ENCODE results near the gene GXYLT1. TPM values are rescaled to one million over a fixed set of nuclear protein-coding genes. Genes with fewer than 3 reads are reported as not detected.

The GXYLT1 gene
- total and polyA plus RNA-seq, 9 of the 15 experiments (the other 6 are each of a cell fraction or from before 2014, with no cell fraction given), result 1.4 to 9.3 (median 5.5) TPM

DNA sequence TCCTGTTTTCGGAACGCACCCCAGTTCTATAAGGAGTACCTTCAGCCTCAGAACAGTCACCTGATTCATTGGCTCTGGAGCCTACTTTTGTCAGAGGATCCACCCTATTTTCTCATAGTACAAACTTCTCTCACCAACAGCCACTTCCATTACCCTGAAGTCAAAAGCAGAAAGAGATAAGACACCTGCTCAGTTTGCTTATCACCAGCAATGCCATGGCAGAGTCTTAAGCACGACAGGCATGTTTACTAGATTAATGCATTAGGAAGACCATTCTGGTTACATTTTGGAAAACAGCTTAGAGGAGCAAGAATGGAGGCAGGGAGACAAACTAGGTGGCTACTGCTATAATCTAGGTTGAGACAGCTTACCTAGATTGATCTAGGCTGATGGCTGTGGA is 67.7 kb downstream of the GXYLT1 start (continued):
- TF ChIP-seq HNRNPL (IDR thresholded peaks at IDR 0.05; ENCODE audit: low read depth, low read length) (no peak), ZNF644 (tag; IDR thresholded peaks at IDR 0.05; ENCODE audit: low read depth) (no peak), RBM17 (IDR thresholded peaks at IDR 0.05; ENCODE audit: borderline replicate concordance, low read depth, low read length) (no peak), MTF1 (CRISPR knock-in tag; IDR thresholded peaks at IDR 0.05; ENCODE audit: borderline replicate concordance) (no peak), YBX1 (IDR thresholded peaks at IDR 0.05) (no peak), CXXC5 (CRISPR knock-in tag; IDR thresholded peaks at IDR 0.05) (peak; percentile 61), JUN (IDR thresholded peaks at IDR 0.05; ENCODE audit: borderline replicate concordance, low read depth, low read length) (no peak), JUN (CRISPR knock-in tag; IDR thresholded peaks at IDR 0.05; ENCODE audit: borderline replicate concordance) (no peak), ZNF316 (IDR thresholded peaks at IDR 0.05) (no peak), POLR2AphosphoS2 (IDR thresholded peaks at IDR 0.05; ENCODE audit: low read length) (no peak), HSF4 (CRISPR knock-in tag; IDR thresholded peaks at IDR 0.05; ENCODE audit: borderline replicate concordance) (no peak), ELF4 (CRISPR knock-in tag; IDR thresholded peaks at IDR 0.05) (0 out of 2 replicates have a peak, but pooled peaks have one; percentile 51)
- TF ChIP-seq, protein P1, sequence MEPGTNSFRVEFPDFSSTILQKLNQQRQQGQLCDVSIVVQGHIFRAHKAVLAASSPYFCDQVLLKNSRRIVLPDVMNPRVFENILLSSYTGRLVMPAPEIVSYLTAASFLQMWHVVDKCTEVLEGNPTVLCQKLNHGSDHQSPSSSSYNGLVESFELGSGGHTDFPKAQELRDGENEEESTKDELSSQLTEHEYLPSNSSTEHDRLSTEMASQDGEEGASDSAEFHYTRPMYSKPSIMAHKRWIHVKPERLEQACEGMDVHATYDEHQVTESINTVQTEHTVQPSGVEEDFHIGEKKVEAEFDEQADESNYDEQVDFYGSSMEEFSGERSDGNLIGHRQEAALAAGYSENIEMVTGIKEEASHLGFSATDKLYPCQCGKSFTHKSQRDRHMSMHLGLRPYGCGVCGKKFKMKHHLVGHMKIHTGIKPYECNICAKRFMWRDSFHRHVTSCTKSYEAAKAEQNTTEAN (CRISPR knock-in tag; IDR thresholded peaks at IDR 0.05), result no peak
- TF ChIP-seq, protein P2, sequence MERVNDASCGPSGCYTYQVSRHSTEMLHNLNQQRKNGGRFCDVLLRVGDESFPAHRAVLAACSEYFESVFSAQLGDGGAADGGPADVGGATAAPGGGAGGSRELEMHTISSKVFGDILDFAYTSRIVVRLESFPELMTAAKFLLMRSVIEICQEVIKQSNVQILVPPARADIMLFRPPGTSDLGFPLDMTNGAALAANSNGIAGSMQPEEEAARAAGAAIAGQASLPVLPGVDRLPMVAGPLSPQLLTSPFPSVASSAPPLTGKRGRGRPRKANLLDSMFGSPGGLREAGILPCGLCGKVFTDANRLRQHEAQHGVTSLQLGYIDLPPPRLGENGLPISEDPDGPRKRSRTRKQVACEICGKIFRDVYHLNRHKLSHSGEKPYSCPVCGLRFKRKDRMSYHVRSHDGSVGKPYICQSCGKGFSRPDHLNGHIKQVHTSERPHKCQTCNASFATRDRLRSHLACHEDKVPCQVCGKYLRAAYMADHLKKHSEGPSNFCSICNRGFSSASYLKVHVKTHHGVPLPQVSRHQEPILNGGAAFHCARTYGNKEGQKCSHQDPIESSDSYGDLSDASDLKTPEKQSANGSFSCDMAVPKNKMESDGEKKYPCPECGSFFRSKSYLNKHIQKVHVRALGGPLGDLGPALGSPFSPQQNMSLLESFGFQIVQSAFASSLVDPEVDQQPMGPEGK (CRISPR knock-in tag; IDR thresholded peaks at IDR 0.05; ENCODE audit: borderline replicate concordance), result no peak
- TF ChIP-seq, protein P3, sequence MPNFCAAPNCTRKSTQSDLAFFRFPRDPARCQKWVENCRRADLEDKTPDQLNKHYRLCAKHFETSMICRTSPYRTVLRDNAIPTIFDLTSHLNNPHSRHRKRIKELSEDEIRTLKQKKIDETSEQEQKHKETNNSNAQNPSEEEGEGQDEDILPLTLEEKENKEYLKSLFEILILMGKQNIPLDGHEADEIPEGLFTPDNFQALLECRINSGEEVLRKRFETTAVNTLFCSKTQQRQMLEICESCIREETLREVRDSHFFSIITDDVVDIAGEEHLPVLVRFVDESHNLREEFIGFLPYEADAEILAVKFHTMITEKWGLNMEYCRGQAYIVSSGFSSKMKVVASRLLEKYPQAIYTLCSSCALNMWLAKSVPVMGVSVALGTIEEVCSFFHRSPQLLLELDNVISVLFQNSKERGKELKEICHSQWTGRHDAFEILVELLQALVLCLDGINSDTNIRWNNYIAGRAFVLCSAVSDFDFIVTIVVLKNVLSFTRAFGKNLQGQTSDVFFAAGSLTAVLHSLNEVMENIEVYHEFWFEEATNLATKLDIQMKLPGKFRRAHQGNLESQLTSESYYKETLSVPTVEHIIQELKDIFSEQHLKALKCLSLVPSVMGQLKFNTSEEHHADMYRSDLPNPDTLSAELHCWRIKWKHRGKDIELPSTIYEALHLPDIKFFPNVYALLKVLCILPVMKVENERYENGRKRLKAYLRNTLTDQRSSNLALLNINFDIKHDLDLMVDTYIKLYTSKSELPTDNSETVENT (CRISPR knock-in tag; IDR thresholded peaks at IDR 0.05), result no peak
- TF ChIP-seq, protein P4, sequence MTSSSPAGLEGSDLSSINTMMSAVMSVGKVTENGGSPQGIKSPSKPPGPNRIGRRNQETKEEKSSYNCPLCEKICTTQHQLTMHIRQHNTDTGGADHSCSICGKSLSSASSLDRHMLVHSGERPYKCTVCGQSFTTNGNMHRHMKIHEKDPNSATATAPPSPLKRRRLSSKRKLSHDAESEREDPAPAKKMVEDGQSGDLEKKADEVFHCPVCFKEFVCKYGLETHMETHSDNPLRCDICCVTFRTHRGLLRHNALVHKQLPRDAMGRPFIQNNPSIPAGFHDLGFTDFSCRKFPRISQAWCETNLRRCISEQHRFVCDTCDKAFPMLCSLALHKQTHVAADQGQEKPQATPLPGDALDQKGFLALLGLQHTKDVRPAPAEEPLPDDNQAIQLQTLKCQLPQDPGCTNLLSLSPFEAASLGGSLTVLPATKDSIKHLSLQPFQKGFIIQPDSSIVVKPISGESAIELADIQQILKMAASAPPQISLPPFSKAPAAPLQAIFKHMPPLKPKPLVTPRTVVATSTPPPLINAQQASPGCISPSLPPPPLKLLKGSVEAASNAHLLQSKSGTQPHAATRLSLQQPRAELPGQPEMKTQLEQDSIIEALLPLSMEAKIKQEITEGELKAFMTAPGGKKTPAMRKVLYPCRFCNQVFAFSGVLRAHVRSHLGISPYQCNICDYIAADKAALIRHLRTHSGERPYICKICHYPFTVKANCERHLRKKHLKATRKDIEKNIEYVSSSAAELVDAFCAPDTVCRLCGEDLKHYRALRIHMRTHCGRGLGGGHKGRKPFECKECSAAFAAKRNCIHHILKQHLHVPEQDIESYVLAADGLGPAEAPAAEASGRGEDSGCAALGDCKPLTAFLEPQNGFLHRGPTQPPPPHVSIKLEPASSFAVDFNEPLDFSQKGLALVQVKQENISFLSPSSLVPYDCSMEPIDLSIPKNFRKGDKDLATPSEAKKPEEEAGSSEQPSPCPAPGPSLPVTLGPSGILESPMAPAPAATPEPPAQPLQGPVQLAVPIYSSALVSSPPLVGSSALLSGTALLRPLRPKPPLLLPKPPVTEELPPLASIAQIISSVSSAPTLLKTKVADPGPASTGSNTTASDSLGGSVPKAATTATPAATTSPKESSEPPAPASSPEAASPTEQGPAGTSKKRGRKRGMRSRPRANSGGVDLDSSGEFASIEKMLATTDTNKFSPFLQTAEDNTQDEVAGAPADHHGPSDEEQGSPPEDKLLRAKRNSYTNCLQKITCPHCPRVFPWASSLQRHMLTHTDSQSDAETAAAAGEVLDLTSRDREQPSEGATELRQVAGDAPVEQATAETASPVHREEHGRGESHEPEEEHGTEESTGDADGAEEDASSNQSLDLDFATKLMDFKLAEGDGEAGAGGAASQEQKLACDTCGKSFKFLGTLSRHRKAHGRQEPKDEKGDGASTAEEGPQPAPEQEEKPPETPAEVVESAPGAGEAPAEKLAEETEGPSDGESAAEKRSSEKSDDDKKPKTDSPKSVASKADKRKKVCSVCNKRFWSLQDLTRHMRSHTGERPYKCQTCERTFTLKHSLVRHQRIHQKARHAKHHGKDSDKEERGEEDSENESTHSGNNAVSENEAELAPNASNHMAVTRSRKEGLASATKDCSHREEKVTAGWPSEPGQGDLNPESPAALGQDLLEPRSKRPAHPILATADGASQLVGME (CRISPR knock-in tag; IDR thresholded peaks at IDR 0.05), result no peak
- TF ChIP-seq, protein P5, sequence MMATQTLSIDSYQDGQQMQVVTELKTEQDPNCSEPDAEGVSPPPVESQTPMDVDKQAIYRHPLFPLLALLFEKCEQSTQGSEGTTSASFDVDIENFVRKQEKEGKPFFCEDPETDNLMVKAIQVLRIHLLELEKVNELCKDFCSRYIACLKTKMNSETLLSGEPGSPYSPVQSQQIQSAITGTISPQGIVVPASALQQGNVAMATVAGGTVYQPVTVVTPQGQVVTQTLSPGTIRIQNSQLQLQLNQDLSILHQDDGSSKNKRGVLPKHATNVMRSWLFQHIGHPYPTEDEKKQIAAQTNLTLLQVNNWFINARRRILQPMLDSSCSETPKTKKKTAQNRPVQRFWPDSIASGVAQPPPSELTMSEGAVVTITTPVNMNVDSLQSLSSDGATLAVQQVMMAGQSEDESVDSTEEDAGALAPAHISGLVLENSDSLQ (IDR thresholded peaks at IDR 0.05), result no peak; the same call in 1 of the 2 replicates
